Measurements from ENCODE around the gene KRT86.
"Not testable (repeated sequence)": the region's sequence is repeated elsewhere in the genome, so short reads cannot be mapped to it uniquely, and the experiment has no call there.

Gene KRT86

GRCh38 chr12:52252175-52252615, 22.2 kb upstream of the KRT86 start:
- not testable (repeated sequence) for DNase-seq (ENCODE audit: low spot score)

- DNase-seq (ENCODE audit: low spot score) = no peak
Observed at GRCh38 chr12:52252728-52253343, 21.6 kb upstream of the KRT86 start.

GRCh38 chr12:52253391-52254179, 20.9 kb upstream of the KRT86 start:
- no peak for DNase-seq (ENCODE audit: low spot score)

- DNase-seq (ENCODE audit: low spot score) = no peak
Observed at GRCh38 chr12:52254180-52254964, 20.1 kb upstream of the KRT86 start.

GRCh38 chr12:52254965-52255751, 19.3 kb upstream of the KRT86 start:
- no peak for DNase-seq (ENCODE audit: low spot score)

GRCh38 chr12:52255926-52256583, 18.4 kb upstream of the KRT86 start:
- no peak for DNase-seq (ENCODE audit: low spot score)

- DNase-seq (ENCODE audit: low spot score) = no peak
Observed at GRCh38 chr12:52256584-52256935, 17.9 kb upstream of the KRT86 start.

GRCh38 chr12:52257074-52257551, 17.3 kb upstream of the KRT86 start:
- no peak for DNase-seq (ENCODE audit: low spot score)

- DNase-seq (ENCODE audit: low spot score) = not testable (repeated sequence)
Observed at GRCh38 chr12:52257922-52258321, 16.5 kb upstream of the KRT86 start.

GRCh38 chr12:52258335-52258901, 16.0 kb upstream of the KRT86 start:
- DNase-seq (ENCODE audit: low spot score) = no peak

- DNase-seq (ENCODE audit: low spot score) = no peak
Observed at GRCh38 chr12:52259657-52260243, 14.7 kb upstream of the KRT86 start.

GRCh38 chr12:52260361-52261207, 13.9 kb upstream of the KRT86 start:
- no peak for DNase-seq (ENCODE audit: low spot score)

GRCh38 chr12:52261208-52261484, 13.3 kb upstream of the KRT86 start:
- no peak for DNase-seq (ENCODE audit: low spot score)

GRCh38 chr12:52262286-52262685, 12.2 kb upstream of the KRT86 start:
- DNase-seq (ENCODE audit: low spot score) = no peak

- no peak for DNase-seq (ENCODE audit: low spot score)
Observed at GRCh38 chr12:52263761-52264434, 10.5 kb upstream of the KRT86 start.

GRCh38 chr12:52264435-52264825, 10.0 kb upstream of the KRT86 start:
- DNase-seq (ENCODE audit: low spot score) = no peak

- DNase-seq (ENCODE audit: low spot score) = no peak
Observed at GRCh38 chr12:52266514-52266913, 7.9 kb upstream of the KRT86 start.

- DNase-seq (ENCODE audit: low spot score) = no peak
Observed at GRCh38 chr12:52267266-52267665, 7.2 kb upstream of the KRT86 start.

GRCh38 chr12:52267699-52268098, 6.7 kb upstream of the KRT86 start:
- DNase-seq (ENCODE audit: low spot score) = no peak

Data from LoVo (cell line).